Endometrial microvascular endothelial cells (primary cell): ENCODE data around the gene MRPS15. TPM values are rescaled to one million over a fixed set of nuclear protein-coding genes. Genes with fewer than 3 reads are reported as not detected.
"Not testable (repeated sequence)": the region's sequence is repeated elsewhere in the genome, so short reads cannot be mapped to it uniquely, and the experiment has no call there.

ENCODE experiments used
- in situ Hi-C: cut with HindIII; loops from 2 replicates; pipeline ENCODE4 v1.10.0; 2017; ENCODE audit warnings: low sequenced_read_pairs, low pct_unique_long_range_greater_than_20kb; ENCODE audit errors: inconsistent ontology term
- total RNA-seq: library from RNA; depleted of rRNA; stranded (reverse); fragments of >200 nt; gene quantifications from one replicate; pipeline ENCODE4 v1.2.3, GENCODE V29; 2015; ENCODE audit errors: inconsistent ontology term

Gene MRPS15
- 85.2 TPM for total RNA-seq

DNA sequence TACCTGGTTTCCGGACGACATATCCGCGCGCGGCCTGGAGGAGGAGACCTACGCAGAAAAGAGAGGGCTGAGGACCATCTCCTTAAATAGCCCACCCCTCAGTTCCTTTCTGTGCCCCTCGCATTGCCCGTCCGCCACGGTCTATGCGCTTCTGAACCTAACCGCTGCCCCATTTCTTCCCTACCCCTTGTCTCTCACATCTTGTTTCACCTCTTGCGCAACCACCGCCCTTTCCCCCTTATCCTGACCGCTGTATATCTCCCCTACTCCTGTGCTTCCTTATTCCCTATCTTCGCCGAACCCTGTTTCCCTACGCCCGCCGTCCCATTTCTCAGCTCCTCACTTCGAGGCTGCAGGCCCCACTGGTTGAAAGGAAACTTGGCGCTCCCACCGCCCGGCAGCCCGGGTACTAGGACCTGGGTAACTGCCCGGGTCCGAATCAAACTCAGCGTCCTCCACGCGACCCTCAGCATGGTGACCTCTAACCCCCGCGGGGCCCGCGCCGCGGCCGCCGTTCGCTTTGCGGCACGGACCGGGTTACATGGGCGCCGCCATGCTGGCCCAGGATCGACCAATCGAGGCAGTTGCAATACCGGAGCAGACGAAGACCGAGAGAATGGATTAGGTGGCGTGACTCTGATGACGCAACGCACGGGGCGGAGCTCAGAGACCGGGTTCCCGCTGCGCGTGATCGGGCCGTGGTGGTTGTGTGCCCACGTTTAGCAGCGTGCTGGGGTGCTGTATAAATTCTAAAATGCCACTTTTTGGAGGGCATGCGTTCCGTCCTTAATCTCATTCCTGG, at the start of gene MRPS15:
Gene MRPS15 (minus strand): TSS at position 582 of the 802 bp plus-strand sequence. CDS start 109 bp downstream, at position 473.
- in situ Hi-C loops: no loop called here

DNA sequence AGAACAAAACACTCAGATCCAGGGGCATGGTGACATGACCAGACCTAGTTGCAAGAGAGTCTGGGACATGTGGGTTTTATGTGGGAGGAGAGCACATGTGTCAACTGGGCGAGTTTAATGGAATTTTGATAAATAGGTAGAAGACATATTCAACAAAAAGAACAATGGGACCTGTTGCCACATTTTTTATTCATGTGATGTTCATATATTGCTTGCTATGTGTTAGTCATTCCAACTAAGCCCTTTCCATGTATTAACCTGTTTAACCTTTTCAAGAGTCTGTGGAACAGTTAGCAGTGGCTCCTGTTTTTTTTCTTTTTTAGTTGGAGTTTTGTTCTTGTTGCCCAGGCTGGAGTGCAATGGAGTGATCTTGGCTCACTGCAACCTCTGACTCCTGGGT, 48.7 kb upstream of the MRPS15 start:
- in situ Hi-C loops: no loop called here

DNA sequence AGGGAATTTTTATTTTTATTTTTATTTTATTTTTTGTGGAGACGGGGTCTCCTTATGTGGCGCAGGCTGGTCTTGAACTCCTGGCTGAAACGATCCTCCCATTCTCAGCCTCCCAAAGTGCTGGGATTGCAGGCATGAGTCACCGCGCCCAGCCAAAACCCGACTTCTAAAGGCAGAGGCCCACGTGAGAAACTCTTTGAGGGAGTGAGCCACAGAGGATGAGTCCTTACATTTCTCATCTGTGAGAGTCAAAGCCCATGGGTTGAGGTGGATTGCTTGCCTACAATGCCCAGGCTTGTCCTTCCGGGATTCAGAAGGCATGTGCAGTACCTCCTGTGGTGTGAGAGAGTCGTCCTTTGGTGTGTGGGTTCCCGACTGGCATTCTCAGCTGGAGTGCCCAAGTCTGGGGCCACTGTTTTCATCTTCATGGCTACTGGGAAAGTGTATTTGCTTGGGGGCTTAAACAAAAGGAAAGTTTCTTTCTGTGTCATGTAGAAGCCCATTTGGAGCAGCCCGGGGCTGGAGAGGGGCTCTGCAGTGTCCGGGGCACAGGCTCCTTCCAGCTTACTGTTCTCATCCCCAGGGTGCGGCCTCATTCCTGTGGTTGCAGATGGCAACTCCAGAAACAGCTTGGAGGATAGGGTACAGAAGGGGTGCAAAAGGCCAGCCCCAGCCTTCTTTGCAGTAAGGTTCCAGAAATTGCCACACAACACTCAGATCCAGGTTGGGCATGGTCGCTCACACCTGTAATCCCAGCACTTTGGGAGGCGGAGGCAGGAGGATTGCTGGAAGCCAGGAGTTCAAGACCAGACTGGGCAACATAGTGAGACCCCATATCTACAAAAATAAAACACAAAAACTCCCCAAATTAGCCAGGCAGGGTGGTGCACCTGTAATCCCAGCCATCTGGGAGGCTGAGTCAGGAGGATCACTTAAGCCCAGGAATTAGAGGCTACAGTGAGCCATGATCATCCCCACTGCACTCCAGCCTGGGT, 47.9 kb upstream of the MRPS15 start:
- in situ Hi-C loops: no loop called here

DNA sequence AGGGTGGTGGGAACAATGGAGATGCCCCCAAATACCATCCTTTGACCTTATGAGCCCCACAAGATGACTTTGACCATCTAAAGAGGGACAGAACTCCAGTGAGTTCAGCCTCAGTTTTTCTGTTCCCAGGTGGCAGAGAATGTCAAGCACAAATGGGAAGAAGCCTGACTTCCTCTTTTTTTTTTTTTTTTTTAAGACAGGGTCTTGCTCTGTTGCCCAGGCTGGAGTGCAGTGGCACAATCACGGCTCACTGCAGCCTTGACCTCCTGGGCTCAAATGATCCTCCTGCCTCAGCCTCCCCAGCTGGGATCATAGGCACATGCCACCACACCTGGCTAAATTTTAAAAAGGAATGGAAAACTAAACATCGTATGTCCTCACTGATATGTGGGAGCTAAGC, 47.0 kb upstream of the MRPS15 start:
- in situ Hi-C loops: not testable (repeated sequence)

DNA sequence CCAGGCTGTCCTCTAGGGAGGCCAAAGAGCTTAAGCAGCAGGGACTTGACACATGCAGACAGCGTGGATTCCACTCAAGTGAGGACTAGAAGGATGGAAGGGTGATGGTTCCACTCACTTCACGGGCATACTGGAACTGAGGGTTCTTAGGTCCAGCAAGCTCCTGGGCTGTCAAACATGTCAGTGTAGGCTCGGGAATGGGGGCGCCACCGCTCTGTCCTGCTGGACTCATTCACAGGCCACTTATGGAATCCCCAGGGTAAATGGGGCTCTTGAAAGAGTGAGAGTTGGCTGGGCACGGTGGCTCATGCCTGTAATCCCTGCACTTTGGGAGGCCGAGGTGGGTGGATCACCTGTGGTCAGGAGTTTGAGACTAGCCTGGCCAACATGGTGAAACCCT, 46.2 kb upstream of the MRPS15 start:
- in situ Hi-C loops: no loop called here

DNA sequence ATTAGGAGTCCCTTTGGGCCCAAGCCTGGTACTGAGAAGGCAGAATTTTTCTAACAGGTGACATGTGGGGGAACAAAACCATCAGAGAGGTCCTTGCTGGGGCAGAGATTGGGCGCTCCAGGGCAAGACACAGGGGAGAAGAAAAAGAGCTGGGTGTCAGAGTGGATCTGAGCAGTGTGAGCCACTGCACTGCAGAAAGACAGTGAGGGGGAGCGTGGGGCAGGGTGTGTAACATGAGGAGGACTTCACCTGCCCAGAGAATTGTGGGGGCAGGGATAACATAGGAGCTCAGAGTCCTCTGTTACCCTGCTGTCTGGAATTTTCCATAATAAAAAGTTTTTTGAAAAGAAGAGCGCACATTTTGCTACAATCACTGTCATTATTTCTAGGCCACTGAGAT, 44.1 kb upstream of the MRPS15 start:
- in situ Hi-C loops: no loop called here

DNA sequence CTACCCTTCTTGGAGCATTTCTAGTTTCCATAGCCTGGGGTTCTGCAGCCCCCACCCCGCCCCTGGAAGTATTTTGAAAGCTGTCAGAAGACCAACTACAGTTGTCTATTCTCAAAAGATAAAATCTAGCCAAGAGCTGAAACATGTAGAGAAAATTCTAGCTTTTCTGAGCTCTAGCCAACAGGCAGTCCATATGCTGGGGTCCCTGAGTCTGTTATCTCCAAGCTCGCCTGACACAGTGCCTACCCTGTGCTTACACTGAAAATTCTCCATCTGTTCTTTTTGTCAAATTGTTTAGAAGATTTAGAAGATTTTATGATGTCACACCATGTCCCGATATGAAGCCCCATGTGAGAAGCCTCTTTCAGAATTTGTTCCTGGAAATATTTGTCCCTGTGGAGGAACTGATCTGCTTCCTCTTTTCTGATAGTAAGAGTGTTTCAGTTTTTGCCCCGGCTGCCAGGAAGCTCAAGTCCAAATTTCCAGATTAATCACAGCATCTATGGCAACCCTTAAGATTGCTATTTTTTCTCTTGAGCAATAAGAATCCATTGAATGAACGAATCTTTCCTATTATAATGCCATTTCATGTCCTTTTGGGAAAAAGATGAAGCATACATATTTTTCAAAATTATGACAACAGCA, 42.2 kb upstream of the MRPS15 start:
- in situ Hi-C loops: no loop called here

DNA sequence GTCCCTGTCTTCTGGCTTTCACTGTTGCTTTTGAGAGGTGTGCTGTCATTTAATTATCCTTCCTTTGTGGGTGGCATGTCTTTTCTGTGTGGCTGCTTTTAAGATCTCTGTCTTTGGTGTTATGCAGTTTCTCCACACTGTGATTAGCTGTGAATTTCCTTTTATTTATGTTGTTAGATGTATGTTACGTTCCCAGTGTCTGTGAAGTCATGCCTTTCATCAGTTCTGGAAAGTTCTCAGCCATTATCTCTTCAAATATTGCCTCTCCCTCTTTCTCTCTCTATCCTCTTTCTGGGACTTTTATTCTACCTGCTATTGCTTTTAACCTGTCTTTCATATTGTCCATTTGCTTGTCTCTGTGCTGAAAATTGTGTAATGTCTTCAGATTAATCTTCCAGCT, 39.5 kb upstream of the MRPS15 start:
- in situ Hi-C loops: no loop called here

DNA sequence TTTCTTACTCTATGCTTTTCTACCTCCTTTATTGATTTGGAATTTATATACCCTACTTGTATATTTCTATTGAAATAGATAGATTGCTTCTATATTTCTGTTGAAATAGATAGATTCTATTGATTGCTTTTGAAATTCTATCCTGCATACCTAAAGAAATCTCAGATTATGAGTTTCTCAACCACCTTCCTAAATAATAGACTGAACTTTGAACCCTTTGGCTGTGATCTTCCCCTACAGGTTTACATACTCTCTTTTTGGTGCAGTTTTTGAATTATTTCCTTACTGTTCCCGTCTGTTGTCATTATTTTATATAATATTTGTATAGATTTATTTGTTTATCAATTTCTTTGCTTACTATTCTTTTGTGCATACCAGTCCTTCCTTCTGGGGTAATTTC, 39.0 kb upstream of the MRPS15 start:
- in situ Hi-C loops: no loop called here

DNA sequence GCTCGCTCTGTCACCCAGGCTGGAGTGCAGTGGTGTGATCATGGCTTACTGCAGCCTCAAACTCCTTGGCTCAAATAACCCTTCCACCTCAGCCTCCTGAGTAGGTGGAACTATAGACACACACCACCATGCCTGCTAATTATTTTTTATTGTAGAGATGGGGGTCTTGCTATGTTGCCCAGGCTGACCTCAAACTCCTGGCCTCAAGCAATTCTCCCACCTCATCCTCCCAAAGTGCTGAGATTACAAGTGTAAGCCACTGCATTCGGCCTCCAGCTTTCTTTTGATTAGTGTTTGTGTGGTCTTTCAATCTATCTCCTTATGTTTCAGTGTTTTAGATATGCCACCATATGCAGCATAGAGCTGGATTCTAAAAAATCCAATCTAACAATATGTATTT, 38.4 kb upstream of the MRPS15 start:
- in situ Hi-C loops: no loop called here

DNA sequence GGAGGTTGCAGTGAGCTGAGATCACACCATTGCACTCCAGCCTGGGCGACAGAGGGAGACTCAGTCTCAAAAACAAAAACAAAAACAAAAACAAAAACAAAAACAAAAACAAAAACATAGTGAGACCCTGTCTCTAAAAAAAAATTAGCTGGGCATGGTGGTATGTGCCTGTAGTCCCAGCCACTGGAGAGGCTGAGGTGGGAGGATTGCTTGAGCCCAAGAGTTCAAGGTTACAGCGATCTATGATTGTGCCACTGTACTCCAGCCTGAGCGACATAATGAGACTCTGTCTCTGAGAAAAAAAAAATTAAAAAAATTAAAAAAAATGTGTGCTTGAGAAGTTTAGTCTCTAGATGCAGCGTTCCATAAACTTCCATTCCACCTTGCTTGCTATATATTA, 37.7 kb upstream of the MRPS15 start:
- in situ Hi-C loops: not testable (repeated sequence)

DNA sequence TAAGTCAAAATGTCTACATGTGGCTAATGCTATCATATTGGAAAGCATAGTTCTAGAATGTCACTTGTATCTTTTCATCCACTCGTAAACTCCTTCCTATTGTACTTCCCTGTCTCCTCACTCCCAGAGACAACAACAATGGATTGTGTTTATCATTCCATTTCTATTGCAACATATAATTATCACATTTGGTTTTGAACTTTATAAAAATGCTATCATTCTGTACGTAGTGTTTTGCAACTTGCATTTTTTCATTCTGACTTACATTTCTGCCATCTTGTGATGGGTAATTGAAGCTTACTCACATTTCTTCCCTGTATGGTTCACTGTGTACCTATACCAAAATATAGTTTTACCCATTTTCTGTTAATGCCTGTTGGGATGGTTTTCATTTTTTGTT, 33.0 kb upstream of the MRPS15 start:
- in situ Hi-C loops: no loop called here

DNA sequence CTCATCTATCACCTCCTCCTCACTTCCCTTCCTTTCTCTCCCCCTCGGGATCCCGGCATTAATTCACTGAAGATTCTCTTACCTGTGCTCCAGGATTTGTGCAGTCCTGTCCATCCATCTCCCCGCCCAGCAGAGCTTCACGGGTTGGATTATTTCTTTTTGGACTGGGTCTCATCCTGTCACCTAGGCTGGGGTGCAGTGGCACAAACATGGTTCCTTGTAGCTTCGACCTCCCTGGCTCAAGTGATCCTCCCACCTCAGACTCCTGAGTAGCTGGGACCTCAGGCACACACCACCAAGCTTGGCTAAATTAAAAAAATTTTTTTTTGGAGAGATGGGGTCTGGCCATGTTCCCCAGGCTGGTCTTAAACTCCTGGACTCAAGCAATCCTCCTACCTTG, 30.8 kb upstream of the MRPS15 start:
- in situ Hi-C loops: no loop called here

DNA sequence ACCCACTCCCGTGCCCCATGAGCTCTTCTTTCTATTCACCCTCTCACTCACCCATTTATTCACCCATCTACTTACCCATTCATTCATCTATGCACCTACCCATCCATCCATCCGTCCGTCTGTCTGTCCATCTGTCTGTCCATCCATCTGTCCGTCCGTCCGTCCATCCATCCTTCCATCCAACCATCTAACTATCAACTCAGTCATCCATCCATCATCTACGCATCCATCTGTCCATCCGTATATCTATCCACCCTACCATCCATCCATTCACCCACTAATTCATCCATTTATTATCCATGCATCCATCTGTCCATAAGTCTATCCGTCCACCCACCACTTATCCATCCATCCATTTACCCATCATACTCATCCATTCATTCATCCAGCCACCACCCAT, 29.3 kb upstream of the MRPS15 start:
- in situ Hi-C loops: no loop called here

DNA sequence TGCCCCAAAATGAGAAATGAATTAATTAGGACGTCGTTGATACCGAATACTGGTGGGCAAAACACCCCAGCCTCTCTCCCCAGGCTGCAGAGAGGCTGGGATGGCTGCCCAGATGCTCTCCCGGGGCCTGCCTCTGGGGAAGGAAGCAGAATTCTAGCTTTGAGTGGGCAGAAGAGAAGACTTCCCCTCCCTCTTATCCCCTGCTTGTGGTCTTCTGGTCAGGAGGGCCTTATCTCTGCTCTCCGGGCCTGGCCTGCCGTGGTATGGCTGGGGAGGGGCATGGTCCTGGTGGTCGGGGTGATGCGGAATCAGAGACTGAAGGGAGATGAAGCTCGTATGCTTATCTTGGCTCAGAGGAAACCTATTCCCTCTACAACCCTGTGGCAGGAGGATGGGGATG, 28.3 kb upstream of the MRPS15 start:
- in situ Hi-C loops: no loop called here

DNA sequence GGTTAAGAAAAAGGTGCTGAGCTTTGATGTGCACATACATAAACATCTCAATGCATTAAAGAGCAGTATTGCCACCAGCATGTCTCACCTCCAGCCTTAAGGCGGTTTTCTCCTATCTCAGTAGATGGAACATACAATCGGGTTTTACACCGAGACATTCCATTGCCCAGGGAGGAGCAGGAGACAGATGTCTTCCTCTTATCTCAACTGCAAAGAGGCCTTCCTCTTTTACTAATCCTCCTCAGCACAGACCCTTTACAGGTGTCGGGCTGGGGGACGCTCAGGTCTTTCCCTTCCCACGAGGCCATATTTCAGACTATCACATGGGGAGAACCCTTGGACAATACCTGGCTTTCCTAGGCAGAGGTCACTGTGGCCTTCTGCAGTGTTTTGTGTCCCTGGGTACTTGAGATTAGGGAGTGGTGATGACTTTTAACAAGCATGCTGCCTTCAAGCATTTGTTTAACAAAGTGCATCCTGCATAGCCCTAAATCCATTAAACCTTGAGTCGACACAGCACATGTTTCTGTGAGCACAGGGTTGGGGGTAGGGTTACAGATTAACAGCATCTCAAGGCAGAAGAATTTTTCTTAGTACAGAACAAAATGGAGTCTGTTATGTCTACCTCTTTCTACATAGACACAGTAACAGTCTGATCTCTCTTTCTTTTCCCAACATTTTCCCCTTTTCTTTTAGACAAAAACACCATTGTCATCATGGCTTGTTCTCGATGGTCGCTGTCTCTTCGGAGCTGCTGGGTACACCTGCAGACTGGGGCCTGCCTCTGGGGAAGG, 25.3 kb upstream of the MRPS15 start:
- in situ Hi-C loops: not testable (repeated sequence)

DNA sequence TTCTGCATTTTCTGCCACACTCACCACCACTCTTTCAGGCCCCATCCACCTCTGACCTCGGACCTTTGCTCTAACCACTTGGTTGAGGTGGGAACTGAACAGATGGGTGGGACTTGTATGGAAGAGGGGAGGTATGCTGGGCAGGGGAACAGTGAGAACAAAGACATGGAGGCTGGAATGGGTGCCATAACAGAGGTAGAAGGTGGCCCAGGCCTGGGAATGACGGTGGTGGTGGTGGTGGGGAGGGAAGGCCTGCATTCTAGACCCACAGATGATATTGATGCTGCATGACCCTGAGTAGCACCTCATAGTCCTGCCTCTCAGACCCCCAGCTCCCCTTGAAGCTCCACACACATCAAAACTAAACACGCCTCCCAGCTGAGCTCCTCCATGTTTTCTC, 23.7 kb upstream of the MRPS15 start:
- in situ Hi-C loops: no loop called here

DNA sequence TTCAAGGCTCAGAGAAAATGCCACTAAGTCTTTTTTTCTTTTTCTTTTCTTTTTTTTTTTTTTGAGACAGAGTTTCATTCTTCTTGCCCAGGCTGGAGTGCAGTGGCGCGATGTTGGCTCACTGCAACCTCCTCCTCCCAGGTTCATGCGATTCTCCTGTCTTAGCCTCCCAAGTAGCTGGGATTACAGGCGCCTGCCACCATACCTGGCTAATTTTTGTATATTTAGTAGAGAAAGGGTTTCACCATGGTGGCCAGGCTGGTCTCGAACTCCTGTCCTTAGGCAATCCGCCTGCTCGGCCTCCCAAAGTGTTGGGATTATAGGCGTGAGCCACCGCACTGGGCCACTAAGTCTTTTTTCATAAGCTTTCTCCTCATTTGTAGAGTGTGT, 23.1 kb upstream of the MRPS15 start:
- in situ Hi-C loops: not testable (repeated sequence)
